Glomerular visceral epithelial cell (primary cell): ENCODE measurements around the gene CCDC122.

Experiments used
- DNase-seq: peaks from one replicate; pipeline ENCODE4 v3.0.0-alpha.2; 2016; ENCODE audit errors: extremely low spot score

CCDC122 gene

DNA sequence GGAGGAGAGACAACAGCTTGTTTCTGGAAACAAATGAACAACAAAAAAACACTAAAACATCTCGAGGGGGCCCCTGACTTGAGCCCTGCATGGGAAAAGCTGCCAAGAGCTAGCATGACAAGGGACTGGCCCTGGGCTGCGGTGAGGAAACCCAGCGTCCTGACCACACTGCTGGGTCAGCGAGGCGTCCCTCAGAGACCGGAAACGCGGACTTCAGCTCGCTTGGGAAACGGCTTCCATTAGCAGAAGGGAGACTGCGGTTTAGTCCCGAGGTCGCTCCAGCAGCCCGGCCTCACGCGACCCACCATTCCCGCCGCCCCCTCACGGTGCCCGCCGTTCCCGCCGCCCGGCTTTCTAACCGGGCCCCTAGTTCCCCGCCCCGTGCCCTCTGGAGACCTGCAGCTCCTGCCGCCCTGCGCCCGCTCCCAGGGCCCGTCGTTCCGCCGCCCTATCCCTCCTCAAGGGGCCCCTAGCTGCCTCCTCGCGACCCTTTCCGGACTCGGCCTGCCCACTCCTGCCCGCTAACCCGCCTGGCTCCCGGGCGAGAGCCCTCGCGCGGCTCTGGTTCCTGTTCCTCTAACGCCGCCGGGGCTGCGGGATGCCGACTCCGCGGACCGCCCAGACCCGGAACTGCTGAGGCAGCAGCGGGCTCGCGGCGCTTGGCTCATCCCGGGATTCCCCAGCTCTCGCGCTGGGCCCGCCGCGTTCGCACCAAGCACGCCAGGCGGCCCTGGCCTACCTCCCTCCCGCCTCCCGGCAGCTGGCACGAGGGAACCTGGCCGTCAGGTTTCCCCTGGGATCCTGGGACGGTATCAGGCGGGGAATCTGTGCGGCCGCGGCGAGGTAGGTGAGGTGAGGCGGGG lies at the start of gene CCDC122:
CCDC122 (minus strand) TSS at position 849 of the 863 bp plus-strand sequence. CDS start 10,364 bp downstream, outside the sequence.
- DNase-seq = peak; percentile 88

DNA sequence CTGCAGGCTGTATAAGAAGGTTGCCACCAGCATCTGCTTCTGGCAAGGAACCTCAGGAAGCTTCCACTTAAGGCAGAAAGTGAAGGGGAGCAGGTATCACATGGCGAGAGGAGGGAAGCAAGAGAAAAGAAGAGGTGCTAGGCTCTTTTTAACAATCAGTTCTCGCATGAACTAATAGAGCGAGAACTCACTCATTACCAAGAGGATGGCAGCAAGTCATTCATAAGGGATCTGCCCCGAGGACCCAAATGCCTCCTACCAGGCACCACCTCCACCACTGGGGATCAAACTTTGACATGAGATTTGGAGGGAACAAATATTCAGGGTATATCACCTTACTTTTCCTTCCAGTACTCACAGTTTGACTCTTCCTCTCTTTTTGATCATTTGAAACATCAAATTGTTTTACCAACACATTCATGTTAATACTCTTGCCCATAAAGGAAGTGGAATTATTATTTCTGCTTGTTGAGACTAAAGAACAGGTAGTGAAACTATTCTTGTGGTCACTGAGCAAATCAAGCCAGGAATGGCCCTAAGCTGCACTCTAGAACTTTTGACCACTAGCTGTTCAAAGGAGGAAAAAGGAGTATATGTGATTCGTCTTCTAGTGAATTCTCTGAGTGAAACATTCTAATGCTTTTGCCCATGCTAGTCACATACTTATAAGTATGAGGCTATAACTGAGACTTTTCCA lies 45.2 kb upstream of the CCDC122 start:
- DNase-seq = no peak

DNA sequence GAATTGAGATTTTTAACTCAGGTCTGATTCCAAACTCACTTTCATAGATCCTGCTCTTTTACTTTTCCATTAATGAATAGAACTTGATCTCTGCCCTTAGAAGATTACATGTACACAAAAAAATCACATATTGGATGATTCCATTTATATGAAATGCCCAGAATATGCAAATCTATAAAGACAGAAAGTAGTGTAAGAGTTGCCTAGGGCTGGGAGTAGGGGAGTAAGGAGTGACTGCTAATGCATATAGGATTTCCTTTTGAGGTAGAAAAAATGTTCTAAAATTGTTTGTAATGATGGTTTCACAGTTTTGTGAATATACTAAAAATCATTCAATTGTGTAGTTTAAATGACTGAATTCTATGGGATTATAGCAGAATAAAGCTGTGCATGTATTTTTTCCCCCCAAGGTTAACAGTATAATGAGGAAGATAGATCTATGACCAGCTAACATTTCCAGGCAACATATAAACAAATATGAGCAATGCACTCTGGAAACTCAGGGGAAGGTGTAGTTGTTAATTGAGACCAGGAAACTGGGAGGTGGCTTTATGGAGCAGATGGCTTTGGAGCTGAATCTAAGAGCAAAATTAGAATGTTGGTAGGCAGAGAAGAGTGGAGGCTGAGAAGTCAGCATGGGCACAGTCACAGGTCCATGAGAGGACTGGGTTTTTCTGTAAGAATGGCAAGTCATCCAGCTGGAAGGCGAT lies 41.6 kb upstream of the CCDC122 start:
- no peak for DNase-seq

DNA sequence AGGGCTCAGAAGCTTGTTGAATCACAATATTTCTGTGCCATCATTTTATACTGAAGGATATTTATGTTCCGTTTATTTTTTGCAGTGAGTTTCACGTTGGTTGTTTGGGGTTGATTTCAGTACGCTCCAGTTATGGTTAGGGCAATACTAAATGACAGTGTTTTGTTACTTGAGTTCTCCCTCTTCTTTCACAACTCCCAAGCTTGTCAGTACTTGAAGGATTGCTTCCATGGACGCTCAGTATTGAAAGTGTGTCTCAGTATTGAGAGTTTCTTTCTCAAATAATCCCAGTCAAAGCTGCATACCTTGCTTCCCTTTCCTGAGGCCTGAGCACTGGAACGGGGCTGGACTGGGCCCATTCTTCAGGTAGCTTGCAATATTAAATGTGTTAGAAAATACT lies 39.1 kb upstream of the CCDC122 start:
- DNase-seq = no peak

DNA sequence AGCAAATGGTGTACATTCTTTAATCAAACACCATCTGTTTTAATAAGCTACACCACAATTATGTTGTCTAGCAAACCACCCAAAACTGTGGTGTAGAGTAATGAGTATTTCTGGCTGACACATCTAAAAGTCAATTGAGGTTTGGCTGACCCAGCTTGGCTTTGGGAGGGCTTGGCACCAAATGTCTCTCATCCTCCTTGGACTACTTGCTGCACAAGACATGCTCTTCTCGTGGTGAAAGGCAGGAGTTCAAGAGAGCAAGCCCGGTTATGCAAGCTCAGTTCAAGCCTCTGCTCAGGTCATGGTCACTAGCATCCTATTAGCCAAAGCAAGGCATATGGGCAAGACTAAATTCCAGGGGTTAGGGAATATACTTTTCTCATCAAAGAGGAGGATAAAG lies 37.3 kb upstream of the CCDC122 start:
- no peak for DNase-seq

DNA sequence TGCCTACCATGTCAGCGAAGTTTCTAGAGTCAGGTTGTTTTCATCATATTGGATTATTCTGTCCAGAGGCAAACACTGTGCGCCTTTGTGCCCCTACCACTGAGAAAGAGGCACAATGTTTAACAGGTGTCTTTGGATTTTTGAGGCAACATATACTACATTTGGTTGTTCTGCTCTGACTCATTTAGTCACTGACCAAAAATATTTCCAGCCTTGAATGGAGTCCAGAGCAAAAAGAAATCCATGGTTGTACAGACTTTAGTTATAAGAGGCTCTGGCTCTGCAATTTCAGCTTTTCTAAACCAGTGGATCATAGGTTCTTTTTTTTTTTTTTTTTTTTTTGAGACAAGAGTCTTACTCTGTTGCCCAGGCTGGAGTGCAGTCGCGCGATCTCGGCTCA lies 35.9 kb upstream of the CCDC122 start:
- DNase-seq = no peak

DNA sequence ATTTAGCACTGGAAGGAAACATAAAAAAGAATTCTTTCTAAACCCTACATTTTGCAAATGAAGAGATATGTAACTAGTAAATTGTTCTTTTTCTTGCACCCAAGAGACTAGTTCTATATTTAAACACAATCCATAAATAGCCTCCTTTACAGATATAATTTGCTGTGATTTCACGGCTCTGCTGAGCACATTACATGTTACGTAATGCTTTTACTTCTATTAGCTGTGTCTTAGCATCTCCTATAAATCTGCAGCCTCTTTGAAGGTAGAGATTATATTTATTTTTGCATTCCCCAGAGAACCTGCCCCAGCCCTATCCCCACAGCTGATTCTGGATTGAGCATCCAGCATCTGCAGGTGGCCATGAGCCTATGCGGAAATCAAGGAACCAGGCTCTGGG lies 32.3 kb upstream of the CCDC122 start:
- no peak for DNase-seq

DNA sequence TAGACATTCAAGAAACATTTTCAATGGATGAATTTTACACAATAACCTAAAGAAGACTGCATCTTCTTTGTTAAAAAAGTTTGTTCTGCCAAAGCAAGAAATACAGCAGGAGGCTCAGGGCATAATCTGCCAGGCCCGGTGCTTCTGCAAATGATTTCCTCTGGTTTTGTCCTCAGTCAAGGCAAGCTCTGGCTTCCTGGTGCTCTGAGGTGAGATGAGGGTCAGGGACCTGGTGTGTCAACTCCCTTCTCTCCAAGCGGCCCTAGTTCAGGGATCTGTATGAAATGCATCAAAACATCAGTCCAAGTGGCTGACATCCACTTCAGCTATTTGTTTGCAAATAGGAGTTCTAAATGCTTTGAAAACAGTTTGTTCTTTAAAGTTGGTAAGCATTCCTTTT lies 31.7 kb upstream of the CCDC122 start:
- no peak for DNase-seq

DNA sequence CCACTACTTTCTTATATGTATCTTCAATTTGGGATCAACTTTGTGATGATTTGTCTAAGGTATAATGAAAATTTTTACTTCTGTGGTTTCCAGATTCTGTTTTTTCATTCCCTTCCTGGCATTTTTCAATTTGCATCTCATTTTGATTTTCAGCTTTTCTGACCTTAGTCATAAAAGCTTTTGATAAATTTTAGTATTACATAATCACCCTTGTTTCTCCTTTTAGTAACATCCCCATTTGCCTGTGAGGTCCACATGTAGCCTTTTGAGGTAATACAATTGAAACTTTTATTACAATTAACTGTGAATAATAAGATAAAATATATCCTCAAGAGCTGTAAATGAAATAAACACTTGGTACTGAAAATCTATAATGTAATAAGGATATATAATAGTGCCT lies 31.3 kb upstream of the CCDC122 start:
- no peak for DNase-seq

DNA sequence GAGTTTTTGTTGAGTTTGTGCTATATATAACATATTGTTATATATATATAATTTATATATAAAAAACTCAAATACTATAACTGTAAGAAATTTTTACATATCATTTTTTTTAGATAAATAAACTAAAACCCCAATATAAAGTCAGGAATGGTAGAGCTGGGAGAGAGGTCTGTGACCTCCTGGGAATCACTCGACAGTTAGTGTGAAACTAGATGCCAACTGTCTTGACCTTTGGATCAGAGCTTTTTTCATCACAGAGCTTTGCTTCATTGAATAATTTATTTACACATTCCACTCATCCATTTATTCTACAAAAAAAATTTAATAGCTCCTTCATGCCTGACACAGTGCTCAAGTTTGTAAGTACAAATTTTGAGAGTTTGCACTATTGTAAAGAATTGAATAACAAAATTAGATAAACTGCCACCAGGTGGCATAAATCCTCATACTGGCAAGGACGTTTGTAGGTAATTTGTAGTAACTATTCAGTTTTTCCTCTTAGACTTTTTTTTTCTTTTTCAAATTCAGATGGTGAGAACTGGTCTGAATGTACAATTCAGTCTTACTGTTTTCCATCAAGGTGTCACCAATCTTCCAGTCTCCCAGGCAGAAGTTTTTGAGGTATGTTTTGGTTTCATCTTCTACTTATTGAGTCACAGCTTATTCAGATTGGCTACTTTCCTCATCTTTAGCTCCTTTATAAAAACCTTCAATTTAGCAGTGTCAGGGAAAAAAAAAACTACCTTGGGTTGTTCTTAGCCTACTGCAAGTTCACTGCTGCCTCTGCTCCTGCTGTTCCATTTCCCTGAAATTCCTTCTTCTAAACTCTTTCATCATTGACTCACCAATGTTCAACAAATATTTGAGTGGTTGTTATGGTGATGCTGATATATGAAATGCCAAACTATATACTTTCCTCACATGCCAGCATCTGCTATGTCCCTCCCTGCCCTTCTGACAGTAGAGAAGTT lies 28.9 kb upstream of the CCDC122 start:
- peak; percentile 64 for DNase-seq

DNA sequence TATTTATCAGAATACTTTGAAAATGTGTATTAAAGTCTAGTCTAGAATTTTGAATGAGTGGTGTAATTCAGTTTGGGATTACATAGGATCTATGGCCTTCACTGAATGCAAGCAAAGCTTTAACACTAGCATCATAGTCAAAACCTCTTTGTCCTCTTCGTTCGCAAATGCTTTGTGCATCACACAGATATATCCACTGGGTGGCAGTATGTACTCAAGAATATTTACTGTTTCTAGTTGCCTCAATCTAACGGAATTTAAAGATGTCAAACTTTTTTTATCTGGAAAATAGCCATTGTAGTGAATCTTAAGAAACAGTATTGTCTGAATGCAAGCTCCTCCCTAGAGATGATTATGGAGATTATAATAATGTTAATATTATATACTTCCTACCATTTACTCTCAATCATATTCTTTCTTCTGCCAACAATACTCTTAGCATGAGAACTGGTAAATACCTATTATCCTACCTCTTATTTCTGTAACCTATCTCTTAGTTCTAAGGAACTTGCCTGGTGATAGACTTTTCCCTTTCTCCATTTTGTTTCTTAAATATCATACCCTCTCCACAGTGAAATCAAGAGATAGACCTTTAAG lies 26.0 kb upstream of the CCDC122 start:
- peak; percentile 64 for DNase-seq

DNA sequence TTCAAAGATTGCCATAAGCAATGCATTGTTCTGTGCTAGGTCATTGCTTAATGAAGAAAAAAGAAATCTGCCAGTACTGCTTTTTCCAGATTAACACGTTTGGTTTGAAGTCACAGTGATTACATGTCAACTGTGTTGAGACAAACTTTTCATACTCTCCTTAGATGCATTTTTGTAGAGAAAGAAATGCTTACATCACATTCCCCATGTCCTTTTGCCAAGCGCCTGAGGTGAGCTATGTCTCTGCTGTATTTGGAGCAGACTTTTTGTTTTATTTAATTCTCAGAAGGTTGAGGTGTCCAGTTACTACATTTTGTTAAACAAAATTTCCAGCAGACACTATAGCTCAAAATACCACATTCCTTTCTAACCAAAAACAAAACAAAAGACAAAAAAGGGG lies 16.4 kb upstream of the CCDC122 start:
- no peak for DNase-seq

DNA sequence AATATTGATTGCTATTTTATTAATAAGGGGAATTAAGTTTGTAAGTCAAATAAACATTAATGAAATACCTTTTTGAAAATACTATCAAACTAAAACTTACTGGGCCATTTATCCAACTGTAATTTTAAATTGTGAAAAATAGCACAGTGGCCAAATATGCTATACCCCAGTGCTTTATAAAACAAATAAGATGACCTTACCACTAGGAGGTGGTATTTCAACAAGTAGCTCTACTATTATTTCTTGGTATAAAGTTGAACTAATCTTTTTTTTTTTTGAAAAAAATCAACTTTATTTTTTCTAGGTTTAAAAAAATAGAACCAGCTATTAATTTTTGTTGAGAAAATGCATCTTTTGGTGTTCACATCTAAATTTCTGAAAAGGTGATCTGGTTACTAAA lies 14.9 kb upstream of the CCDC122 start:
- DNase-seq = no peak

DNA sequence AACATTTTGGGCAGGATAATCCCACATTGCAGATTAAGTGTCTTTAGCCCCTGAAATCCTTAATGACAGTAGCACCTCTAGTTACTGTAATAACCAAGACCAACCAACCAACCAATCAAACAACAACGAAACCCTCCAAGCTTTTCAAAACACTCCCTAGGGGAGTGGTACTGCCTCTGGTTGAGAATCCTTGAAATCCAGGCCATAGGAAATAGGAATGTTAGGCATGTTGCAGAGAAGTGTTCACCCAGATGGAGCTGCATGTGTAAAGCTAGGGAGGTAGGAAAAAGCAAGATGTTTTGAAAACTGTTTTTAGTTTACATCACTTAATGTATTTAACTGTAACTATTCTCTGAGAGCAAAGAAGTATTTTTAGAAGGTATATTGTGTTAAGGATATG lies 4.7 kb upstream of the CCDC122 start:
- no peak for DNase-seq

DNA sequence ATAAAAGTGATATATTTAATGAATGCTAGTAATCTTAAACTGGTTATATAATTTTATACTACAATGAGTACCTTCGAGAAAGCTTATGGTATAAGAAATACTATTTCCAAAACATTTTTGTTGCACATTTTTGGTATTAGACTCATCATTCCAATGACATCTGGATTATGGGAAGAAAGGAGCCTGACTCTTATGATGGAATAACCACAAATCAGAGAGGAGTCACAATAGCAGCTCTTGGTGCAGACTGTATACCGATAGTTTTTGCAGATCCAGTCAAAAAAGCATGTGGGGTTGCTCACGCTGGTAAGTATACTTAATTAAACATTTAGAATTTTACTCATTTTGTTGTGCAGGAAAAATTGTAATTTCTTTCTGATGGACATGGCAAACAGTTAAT lies 4.1 kb upstream of the CCDC122 start:
- no peak for DNase-seq

DNA sequence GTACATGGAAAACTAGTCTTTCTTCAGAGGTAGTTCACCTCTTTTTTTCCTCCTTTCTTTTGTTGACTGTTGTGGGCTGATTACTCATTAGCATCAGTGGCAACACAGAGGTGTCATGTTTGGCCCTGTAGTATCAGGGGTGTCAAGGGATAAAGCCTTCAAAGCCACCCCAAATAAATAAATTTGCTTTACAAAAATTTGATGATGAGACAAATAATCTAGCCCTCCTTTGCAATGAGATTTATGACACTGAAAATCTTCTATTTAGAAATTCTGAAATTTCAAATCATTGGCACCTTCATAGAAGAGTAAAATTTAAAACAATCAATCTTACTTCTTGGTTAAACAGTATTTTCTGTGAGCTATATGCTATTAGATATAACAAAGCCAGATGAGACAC lies 2.0 kb upstream of the CCDC122 start:
- DNase-seq = no peak

DNA sequence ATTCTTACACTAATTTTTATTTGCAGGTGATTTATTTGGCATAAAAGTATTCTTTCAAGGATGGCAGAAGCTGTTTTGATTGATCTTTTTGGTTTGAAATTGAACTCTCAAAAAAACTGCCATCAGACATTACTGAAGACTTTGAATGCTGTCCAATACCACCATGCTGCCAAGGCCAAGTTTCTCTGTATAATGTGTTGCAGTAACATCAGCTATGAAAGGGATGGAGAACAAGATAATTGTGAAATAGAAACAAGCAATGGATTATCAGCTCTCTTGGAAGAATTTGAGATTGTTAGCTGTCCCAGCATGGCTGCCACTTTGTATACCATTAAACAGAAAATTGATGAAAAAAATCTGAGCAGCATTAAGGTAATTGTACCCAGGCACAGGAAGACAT lies 1.4 kb upstream of the CCDC122 start:
- DNase-seq = no peak

DNA sequence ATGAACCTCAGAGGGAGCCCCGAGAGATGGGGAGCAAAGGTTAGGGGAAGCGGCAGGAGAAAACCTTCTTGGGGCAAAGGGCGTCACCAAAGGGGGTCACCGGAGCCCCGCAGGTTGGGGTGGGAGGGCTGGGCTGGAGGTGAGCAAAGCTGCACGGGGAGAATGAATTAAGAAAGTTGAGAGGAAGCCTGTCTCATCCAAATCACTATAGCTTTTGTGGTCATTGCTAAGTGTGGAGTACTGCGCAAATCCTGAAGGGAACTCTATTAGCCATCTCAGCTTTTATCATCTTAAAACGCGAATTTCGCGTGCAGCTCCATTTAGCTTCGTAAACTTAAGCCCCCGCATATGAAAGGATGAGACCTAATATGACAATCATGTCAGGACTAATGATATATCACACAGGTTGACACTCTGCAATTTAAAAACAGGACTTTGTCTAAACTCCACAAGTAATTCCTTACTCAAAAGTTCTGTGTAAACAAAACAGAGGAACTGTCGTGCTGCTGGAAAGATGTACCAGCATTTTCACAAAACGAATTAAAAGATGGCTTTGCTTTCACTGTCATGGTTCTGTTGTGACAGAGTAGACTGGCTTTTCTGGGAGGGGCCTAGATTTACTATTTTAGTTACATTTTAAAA lies 795 bp upstream of the CCDC122 start:
- DNase-seq = no peak

DNA sequence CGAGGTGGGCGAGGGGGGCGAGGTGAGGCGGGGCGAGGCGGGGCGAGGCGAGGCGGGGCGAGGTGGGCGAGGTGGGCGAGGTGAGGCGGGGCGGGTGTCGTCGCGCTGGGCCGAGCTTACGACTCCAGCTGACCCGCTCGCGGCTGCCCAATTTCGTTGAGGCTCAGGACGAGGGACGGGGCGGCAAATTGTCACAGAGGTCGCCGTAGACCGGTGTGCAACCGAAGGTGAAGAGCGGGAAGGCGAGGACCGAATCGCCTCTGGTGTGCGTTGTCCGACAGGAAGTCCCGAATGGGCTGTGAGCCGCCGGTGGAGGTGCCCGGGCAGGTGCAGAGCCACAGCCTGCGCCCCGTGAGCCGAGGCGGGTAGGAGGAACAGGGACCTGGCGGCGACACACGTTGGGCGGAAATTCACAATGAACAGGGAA lies 228 bp upstream of the CCDC122 start, which contains the start of gene LACC1:
LACC1 (plus strand) TSS at position 150 of the 427 bp plus-strand sequence. CDS start 1,082 bp downstream, outside the sequence.
- no peak for DNase-seq

DNA sequence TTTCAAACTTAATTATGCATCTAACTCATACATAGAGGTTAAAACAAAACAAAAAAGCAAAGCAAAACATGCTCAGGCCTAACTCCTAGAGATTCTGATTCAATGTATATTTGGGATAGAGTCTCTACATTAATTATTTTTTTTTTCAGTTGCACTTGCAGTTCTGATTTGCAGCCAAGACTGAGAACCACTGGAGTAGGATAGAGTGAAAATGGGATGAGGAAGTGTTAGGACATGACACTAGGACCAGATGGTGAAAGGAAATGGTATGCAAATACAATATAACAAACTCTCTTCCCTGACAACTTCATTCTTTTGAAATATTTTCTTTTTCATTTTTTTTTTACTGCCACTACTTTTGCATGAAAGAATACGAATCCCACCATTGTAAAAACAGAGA lies 1.8 kb downstream of the CCDC122 start:
- no peak for DNase-seq
